H1 (cell line): ENCODE results near the gene ZSCAN12. TPM values are rescaled to one million over a fixed set of nuclear protein-coding genes. Genes with fewer than 3 reads are reported as not detected.

Experiments used
- CTCF ChIA-PET: fragments of 300-600 bp; sonication (Branson Sonifier 250); formaldehyde crosslinking; loops from one replicate; lab custom pipeline; 2021; ENCODE audit not compliant: partially characterized antibody; lab: Charles Lee
- POLR2A ChIA-PET: fragments of 300-600 bp; sonication (Branson Sonifier 250); formaldehyde crosslinking; loops from one replicate; lab custom pipeline; 2021; ENCODE audit warnings: inconsistent platforms; ENCODE audit not compliant: partially characterized antibody; lab: Charles Lee
- DNase-seq, 2 experiments: peaks; one replicate each; pipeline versions ENCODE4 v3.0.0 to v3.0.0-alpha.2; 2010 to 2022; ENCODE audit warnings: low spot score in 2 of 2, low read depth in 1 of 2, mixed read lengths in 1 of 2
- FAIRE-seq: peaks from 2 replicates; lab custom pipeline; 2011; peaks lifted over from hg19 to GRCh38; lab: Jason Lieb, UNC
- H2AFZ ChIP-seq: 2 replicates; pipeline ENCODE4 v1.8.1; 2012; ENCODE audit warnings: low read length, inconsistent platforms
- H2AK5ac ChIP-seq: 2 replicates; pipeline ENCODE4 v1.6.1; 2013; ENCODE audit warnings: low read depth, low read length
- H2BK120ac ChIP-seq: replicated peaks from 2 replicates; pipeline ENCODE3; 2013; ENCODE audit warnings: low read depth, low read length, inconsistent platforms
- H2BK12ac ChIP-seq: 2 replicates; pipeline ENCODE4 v1.6.1; 2013; ENCODE audit warnings: low read depth, low read length
- H2BK15ac ChIP-seq: 2 replicates; pipeline ENCODE4 v1.6.1; 2013; ENCODE audit warnings: low read length
- H2BK20ac ChIP-seq: 2 replicates; pipeline ENCODE4 v1.6.1; 2013; ENCODE audit warnings: low read length
- H2BK5ac ChIP-seq: 2 replicates; pipeline ENCODE4 v1.6.1; 2013; ENCODE audit warnings: low read depth, low read length
- H3K14ac ChIP-seq: 2 replicates; pipeline ENCODE4 v1.6.1; 2013; ENCODE audit warnings: inconsistent platforms; ENCODE audit not compliant: insufficient read length
- H3K18ac ChIP-seq: 2 replicates; pipeline ENCODE4 v1.6.1; 2013; ENCODE audit warnings: low read length; ENCODE audit errors: extremely low read depth
- H3K23ac ChIP-seq: 2 replicates; pipeline ENCODE4 v1.6.1; 2013; ENCODE audit warnings: inconsistent platforms; ENCODE audit not compliant: insufficient read length
- H3K23me2 ChIP-seq: 2 replicates; pipeline ENCODE4 v1.6.1; 2013; ENCODE audit warnings: low read depth, low read length
- H3K27ac ChIP-seq: 2 replicates; pipeline ENCODE4 v1.6.1; 2011; ENCODE audit warnings: low read depth, low read length, inconsistent platforms
- H3K27me3 ChIP-seq, 4 experiments: replicated peaks in 1 of 4; 1 replicate in 1 of 4; 2 replicates in 3 of 4; pipeline versions ENCODE4 v1.6.1 to v1.8.1; 2011 to 2013; ENCODE audit warnings: low read length in 3 of 4, mild to moderate bottlenecking in 3 of 4, inconsistent platforms in 2 of 4, mixed read lengths in 2 of 4, moderate library complexity in 1 of 4; ENCODE audit not compliant: control insufficient read depth in 3 of 4, insufficient read depth in 3 of 4; ENCODE audit errors: extremely low read depth in 1 of 4
- H3K36me3 ChIP-seq, 4 experiments: 2 replicates each; pipeline versions ENCODE4 v1.6.1 to v1.8.1; 2011 to 2013; ENCODE audit warnings: mild to moderate bottlenecking in 4 of 4, low read length in 3 of 4, moderate library complexity in 2 of 4, control low read depth in 1 of 4, inconsistent platforms in 1 of 4; ENCODE audit not compliant: insufficient read depth in 4 of 4, control insufficient read depth in 2 of 4
- H3K4ac ChIP-seq: replicated peaks from 2 replicates; pipeline ENCODE3; 2013; ENCODE audit warnings: low read length, low read depth, mixed read lengths, inconsistent platforms; ENCODE audit not compliant: insufficient read length
- H3K4me1 ChIP-seq, 4 experiments: replicated peaks in 1 of 4; 1 replicate in 1 of 4; 2 replicates in 3 of 4; pipeline versions ENCODE4 v1.6.1 to v1.8.1; 2011 to 2013; ENCODE audit warnings: low read length in 3 of 4, inconsistent platforms in 2 of 4, mixed read lengths in 1 of 4; ENCODE audit not compliant: insufficient read depth in 4 of 4, control insufficient read depth in 3 of 4
- H3K4me2 ChIP-seq, 2 experiments: 2 replicates each; pipeline versions ENCODE4 v1.6.1 to v1.8.1; 2011 to 2013; ENCODE audit warnings: low read depth in 2 of 2, low read length in 2 of 2, control low read depth in 1 of 2, inconsistent platforms in 1 of 2, mild to moderate bottlenecking in 1 of 2; ENCODE audit not compliant: insufficient read depth in 1 of 2
- H3K4me3 ChIP-seq, 4 experiments: fragments of 200-600, 300-600 bp in 1 of 4; sonication (generic), shearing (Covaris generic), sonication (Bioruptor Twin) in 1 of 4; 2 replicates each; pipeline versions ENCODE4 v1.5.1 to v1.8.1; 2011 to 2016; ENCODE audit warnings: low read length in 4 of 4, low read depth in 3 of 4, control low read depth in 2 of 4, inconsistent platforms in 2 of 4, mild to moderate bottlenecking in 2 of 4, mixed read lengths in 1 of 4, moderate library complexity in 1 of 4; ENCODE audit not compliant: insufficient read depth in 2 of 4; ENCODE audit errors: extremely low read depth in 1 of 4
- H3K56ac ChIP-seq: replicated peaks from 2 replicates; pipeline ENCODE3; 2013; ENCODE audit warnings: low read depth, mild to moderate bottlenecking, mixed read lengths, low read length, inconsistent platforms; ENCODE audit not compliant: insufficient read length
- H3K79me1 ChIP-seq: 2 replicates; pipeline ENCODE4 v1.6.1; 2013; ENCODE audit warnings: low read depth, low read length, control low read depth
- H3K79me2 ChIP-seq, 2 experiments: 2 replicates each; pipeline versions ENCODE4 v1.6.1 to v1.8.1; 2012 to 2013; ENCODE audit warnings: low read length in 2 of 2, mild to moderate bottlenecking in 2 of 2, inconsistent platforms in 1 of 2; ENCODE audit not compliant: insufficient read depth in 2 of 2, control insufficient read depth in 1 of 2
- H3K9ac ChIP-seq, 4 experiments: replicated peaks in 1 of 4; 1 replicate in 1 of 4; 2 replicates in 3 of 4; pipeline versions ENCODE4 v1.6.1 to v1.8.1; 2011 to 2013; ENCODE audit warnings: low read depth in 3 of 4, low read length in 3 of 4, control low read depth in 2 of 4, mild to moderate bottlenecking in 2 of 4, moderate library complexity in 2 of 4, inconsistent platforms in 1 of 4; ENCODE audit errors: extremely low read depth in 1 of 4
- H3K9me3 ChIP-seq, 2 experiments: 2 replicates each; pipeline versions ENCODE4 v1.6.1 to v1.8.1; 2012 to 2013; ENCODE audit warnings: mild to moderate bottlenecking in 2 of 2, moderate library complexity in 2 of 2, control low read depth in 1 of 2, inconsistent platforms in 1 of 2, low read depth in 1 of 2, low read length in 1 of 2, mixed read lengths in 1 of 2; ENCODE audit not compliant: insufficient read depth in 2 of 2
- H4K20me1 ChIP-seq, 2 experiments: replicated peaks in 1 of 2; 2 replicates each; pipeline versions ENCODE3 to v1.8.1; 2011 to 2013; ENCODE audit warnings: inconsistent platforms in 2 of 2, low read length in 2 of 2, mild to moderate bottlenecking in 1 of 2; ENCODE audit not compliant: insufficient read depth in 2 of 2, control insufficient read depth in 1 of 2
- H4K5ac ChIP-seq: 2 replicates; pipeline ENCODE4 v1.6.1; 2013; ENCODE audit warnings: low read length, low read depth, mixed read lengths, inconsistent platforms; ENCODE audit not compliant: insufficient read length
- H4K8ac ChIP-seq: 2 replicates; pipeline ENCODE4 v1.8.0; 2013; ENCODE audit warnings: mild to moderate bottlenecking, moderate library complexity, low read length, inconsistent platforms; ENCODE audit not compliant: insufficient read depth; ENCODE audit errors: extremely low read depth
- H4K91ac ChIP-seq: replicated peaks from 2 replicates; pipeline ENCODE3; 2013; ENCODE audit warnings: low read length, mixed read lengths, inconsistent platforms; ENCODE audit not compliant: insufficient read length
- WGBS, 2 experiments: shearing (Covaris generic) in 1 of 2; methylation state at CpG; one replicate each; pipeline versions ENCODE4 v1.1.6 to v1.1.7; 2013 to 2015; ENCODE audit warnings: low lambda C conversion rate in 2 of 2, mixed read lengths in 2 of 2, inconsistent platforms in 1 of 2, low coverage in 1 of 2, missing lambda C conversion rate in 1 of 2; ENCODE audit not compliant: insufficient replicate concordance in 2 of 2, insufficient coverage in 1 of 2, insufficient read length in 1 of 2; ENCODE audit errors: extremely low coverage in 1 of 2, missing lambda C conversion rate in 1 of 2; 5-methylcytosine and 5-hydroxymethylcytosine counted together
- polyA plus RNA-seq, 7 experiments: library from polyadenylated mRNA; depleted of rRNA in 3 of 7; stranded (reverse) in 5 of 7; unstranded in 2 of 7; fragments of >200 nt in 5 of 7; fragments of 200-250 nt in 2 of 7; gene quantifications; 1 replicate in 5 of 7; 2 replicates in 1 of 7; 4 replicates in 1 of 7; pipeline versions ENCODE4 v1.2.1 to v1.2.3, GENCODE V29; 2011 to 2013; ENCODE audit warnings: missing spikeins in 2 of 7, mixed read lengths in 2 of 7
- total RNA-seq: library from RNA; stranded (reverse); fragmentation: NEBNext Ultra II Directional; extraction: Animal tissue kit (Norgen Biotek cat#: 25700); gene quantifications from 2 replicates; pipeline ENCODE4 v1.2.1, GENCODE V29; 2021

The ZSCAN12 gene
- total and polyA plus RNA-seq, 2 of the 8 experiments (the other 6 are each of a cell fraction or from before 2014, with no cell fraction given): 2.2 to 9.6 TPM

DNA sequence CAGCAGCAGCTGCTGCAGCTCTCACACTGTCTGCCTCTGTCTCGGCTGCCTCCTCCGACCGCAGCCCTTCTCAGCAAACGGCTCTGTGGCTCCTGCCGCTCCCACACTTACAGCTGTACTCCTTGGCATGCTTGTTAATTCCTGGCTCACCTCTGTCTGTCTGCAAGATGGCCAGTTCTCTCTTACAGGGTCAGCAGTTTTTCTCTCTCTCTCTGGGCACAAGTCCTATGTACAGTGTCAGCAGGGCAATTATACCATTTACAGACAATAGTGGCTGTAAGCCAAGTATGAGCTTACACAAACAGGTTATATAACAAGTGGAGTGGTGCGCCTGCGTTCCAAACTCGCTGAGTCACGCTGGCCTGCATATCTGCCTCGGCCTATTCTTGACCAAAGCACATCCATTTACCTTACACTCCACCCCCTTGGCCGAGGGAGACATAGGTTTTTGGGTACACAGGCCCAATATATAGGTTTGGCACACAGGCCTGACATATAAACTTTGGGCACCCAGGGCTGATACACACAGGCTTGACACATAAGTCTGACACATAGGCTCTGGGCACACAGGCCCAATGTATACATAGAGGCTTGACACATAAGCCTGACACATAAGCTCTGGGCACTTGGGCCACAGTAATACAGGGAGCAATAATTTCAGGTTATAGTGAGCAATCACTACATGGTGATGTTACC, 45.4 kb downstream of the ZSCAN12 start:
- Histone ChIP-seq H3K56ac (no peak overlapping the region), H2BK12ac (no peak overlapping the region), H4K8ac (no peak overlapping the region), H2BK5ac (no peak overlapping the region), H3K14ac (no peak overlapping the region), H3K9ac (no peak overlapping the region), H3K4me3 (no peak overlapping the region), H3K4me1 (peaks cover 4 to 6% (median 5%) of the 10 kb centered on the region in 4 experiments; a peak in 5 of 7 replicates), H2BK120ac (no peak overlapping the region), H3K4me2 (no peak overlapping the region), H3K36me3 (no peaks in the 10 kb centered on the region), H3K23ac (no peak overlapping the region), H3K4ac (no peak overlapping the region), H4K5ac (no peak overlapping the region), H4K91ac (no peak overlapping the region), H3K27me3 (no peaks in the 10 kb centered on the region), H3K23me2 (peaks cover 3% of the 10 kb centered on the region; the same call in 1 of the 2 replicates), H2BK20ac (no peak overlapping the region), H3K27ac (no peak overlapping the region), H3K79me1 (no peaks in the 10 kb centered on the region; the same call in 1 of the 2 replicates), H2AFZ (no peak overlapping the region), H4K20me1 (peaks cover 0 to 5% of the 10 kb centered on the region in 2 experiments), H2AK5ac (no peak overlapping the region), H2BK15ac (no peak overlapping the region), H3K79me2 (peaks cover 5 to 43% of the 10 kb centered on the region in 2 experiments; a peak in 3 of 4 replicates), H3K18ac (no peak overlapping the region), H3K9me3 (peaks cover 0 to 3% of the 10 kb centered on the region in 2 experiments; a peak in 2 of 4 replicates)
- 96% methylated on average over 11 of the region's 11 CpGs; no CpG with 5 or more reads in 1 of the 2 experiments for WGBS, 2 experiments
- CTCF ChIA-PET: interaction anchor here (1.8 to 4.2 kb wide), 7 partner anchors 10 to 103 kb away, joined by 6 to 34 read pairs (median 13); partner anchors contain the start of gene PGBD1
- POLR2A ChIA-PET: interaction anchor here (1.2 to 3.7 kb wide), 2 partner anchors 19 to 90 kb away, joined by 3 to 36 read pairs; partner anchors contain the start of gene ZSCAN31
- FAIRE-seq (no peak), DNase-seq (no peak)
